ENCODE results near the gene DNAJC16. TPM values are rescaled to one million over a fixed set of nuclear protein-coding genes. Genes with fewer than 3 reads are reported as not detected.
A peak's percentile ranks its signal among the peaks of the same experiment; 100 is the strongest.

DNAJC16 gene
- total and polyA plus RNA-seq, 2 of the 13 experiments (the other 11 are each of a cell fraction or from before 2014, with no cell fraction given): 11.4 to 15.4 TPM

GRCh38 chr1:15618077-15618654 lies 91.5 kb downstream of the DNAJC16 start (continued):
- no peak for TF ChIP-seq CREB3 (CRISPR knock-in tag; IDR thresholded peaks at IDR 0.05)
- no peak for TF ChIP-seq NR1H2 (CRISPR knock-in tag; IDR thresholded peaks at IDR 0.05; ENCODE audit: borderline replicate concordance, low read depth)
- TF ChIP-seq SMARCE1 (IDR thresholded peaks at IDR 0.05; ENCODE audit: borderline replicate concordance): no peak
- 0 out of 2 replicates have a peak, but pooled peaks have one; percentile 5 for TF ChIP-seq ATF6 (CRISPR knock-in tag; conservative IDR thresholded peaks at IDR 0.05)
- TF ChIP-seq BCLAF1 (IDR thresholded peaks at IDR 0.05): no peak
- no peak for TF ChIP-seq THAP7 (CRISPR knock-in tag; IDR thresholded peaks at IDR 0.05)
- no peak for TF ChIP-seq ZXDC (CRISPR knock-in tag; IDR thresholded peaks at IDR 0.05)
- TF ChIP-seq HOXA5 (CRISPR knock-in tag; IDR thresholded peaks at IDR 0.05): no peak
- no peak for TF ChIP-seq PCBP2 (optimal IDR thresholded peaks at IDR 0.05; ENCODE audit: low read depth, low read length, poor library complexity, severe bottlenecking)
- TF ChIP-seq TRIM22 (IDR thresholded peaks at IDR 0.05): no peak
- no peak for TF ChIP-seq HMGXB4 (CRISPR knock-in tag; IDR thresholded peaks at IDR 0.05; ENCODE audit: borderline replicate concordance in 1 of 2, low read depth in 1 of 2)
- no peak for TF ChIP-seq CREB1 (IDR thresholded peaks at IDR 0.05)
- TF ChIP-seq CREB1 (CRISPR knock-in tag; IDR thresholded peaks at IDR 0.05): no peak
- TF ChIP-seq ZNF773 (CRISPR knock-in tag; IDR thresholded peaks at IDR 0.05; ENCODE audit: borderline replicate concordance): no peak
- TF ChIP-seq ZNF343 (CRISPR knock-in tag; IDR thresholded peaks at IDR 0.05): no peak; the same call in 1 of the 2 replicates

Data from HepG2 (cell line).